Measurements from ENCODE around the gene CNPY1. TPM values are rescaled to one million over a fixed set of nuclear protein-coding genes. Genes with fewer than 3 reads are reported as not detected.

The CNPY1 gene
- total RNA-seq, 1 donor from 2014 or later = not detected

DNA sequence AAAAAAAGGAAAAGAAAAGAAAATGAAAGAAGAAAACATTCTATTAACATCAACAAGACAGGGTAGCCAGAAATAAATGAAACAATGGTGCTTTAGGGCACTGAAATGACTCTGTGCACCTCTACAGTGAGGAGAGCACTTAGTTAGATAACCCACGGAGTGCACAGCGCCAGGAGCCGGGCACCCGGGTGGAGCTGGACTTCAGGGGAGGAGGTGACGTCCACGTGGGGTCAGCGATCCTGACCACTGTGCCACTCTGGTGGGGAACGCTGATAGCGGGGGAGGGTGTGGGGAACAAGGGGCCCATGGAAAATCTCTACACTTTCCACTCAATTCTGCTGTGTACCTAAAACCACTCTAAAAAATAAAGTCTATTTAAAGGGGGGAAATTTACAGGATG lies 15.7 kb upstream of the CNPY1 start:
- TF ChIP-seq, protein P1, sequence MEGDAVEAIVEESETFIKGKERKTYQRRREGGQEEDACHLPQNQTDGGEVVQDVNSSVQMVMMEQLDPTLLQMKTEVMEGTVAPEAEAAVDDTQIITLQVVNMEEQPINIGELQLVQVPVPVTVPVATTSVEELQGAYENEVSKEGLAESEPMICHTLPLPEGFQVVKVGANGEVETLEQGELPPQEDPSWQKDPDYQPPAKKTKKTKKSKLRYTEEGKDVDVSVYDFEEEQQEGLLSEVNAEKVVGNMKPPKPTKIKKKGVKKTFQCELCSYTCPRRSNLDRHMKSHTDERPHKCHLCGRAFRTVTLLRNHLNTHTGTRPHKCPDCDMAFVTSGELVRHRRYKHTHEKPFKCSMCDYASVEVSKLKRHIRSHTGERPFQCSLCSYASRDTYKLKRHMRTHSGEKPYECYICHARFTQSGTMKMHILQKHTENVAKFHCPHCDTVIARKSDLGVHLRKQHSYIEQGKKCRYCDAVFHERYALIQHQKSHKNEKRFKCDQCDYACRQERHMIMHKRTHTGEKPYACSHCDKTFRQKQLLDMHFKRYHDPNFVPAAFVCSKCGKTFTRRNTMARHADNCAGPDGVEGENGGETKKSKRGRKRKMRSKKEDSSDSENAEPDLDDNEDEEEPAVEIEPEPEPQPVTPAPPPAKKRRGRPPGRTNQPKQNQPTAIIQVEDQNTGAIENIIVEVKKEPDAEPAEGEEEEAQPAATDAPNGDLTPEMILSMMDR (IDR thresholded peaks at IDR 0.05) = no peak
- DNase-seq (ENCODE audit: extremely low spot score, unreplicated experiment) = no peak
- peaks cover 11% of the 10 kb centered on the region for H3K27me3 Mint-ChIP-seq (ENCODE audit: unreplicated experiment)
- H3K4me3 Mint-ChIP-seq (ENCODE audit: unreplicated experiment) = no peak overlapping the region
- no peak overlapping the region for H3K27ac Mint-ChIP-seq (ENCODE audit: unreplicated experiment)
- H3K4me1 Mint-ChIP-seq (ENCODE audit: unreplicated experiment) = no peaks in the 10 kb centered on the region
- H3K36me3 Mint-ChIP-seq (ENCODE audit: unreplicated experiment) = no peaks in the 10 kb centered on the region
- no peaks in the 10 kb centered on the region for H3K9me3 Mint-ChIP-seq (ENCODE audit: unreplicated experiment)

DNA sequence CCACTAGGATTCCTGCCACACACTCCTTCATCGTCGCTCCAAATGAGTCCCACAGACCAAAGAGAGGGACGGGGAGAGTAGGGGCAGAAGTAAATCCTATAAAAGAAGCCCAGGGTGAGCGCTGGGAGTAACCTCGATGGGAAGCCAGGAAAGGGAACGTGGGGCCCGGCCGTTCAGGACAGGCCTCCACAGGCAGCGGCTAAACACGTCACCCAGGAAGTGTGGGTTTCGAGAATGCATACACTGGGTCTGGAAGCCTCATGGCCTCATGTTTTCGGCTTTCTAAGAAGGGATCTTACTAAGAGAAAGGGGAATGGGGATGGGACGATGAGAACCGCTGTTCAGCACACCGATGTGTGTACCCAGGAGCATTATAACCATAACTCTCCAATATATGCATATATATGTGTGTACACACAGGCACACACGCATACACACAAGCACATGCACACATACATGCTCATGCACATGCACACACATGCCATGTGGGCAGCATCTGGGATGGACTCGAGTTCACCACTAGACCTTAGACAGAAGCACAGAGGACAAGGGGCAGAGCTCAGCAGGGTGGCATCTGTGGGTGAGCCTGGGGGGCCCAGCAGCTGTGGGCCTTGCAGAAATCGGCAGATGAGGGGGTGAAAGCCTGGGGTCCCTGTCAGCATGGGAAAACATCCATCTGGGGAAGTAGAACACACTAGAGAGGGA lies 14.8 kb upstream of the CNPY1 start:
- no peak overlapping the region for H3K27ac Mint-ChIP-seq (ENCODE audit: unreplicated experiment)
- no peak overlapping the region for H3K4me3 Mint-ChIP-seq (ENCODE audit: unreplicated experiment)
- no peaks in the 10 kb centered on the region for H3K36me3 Mint-ChIP-seq (ENCODE audit: unreplicated experiment)

DNA sequence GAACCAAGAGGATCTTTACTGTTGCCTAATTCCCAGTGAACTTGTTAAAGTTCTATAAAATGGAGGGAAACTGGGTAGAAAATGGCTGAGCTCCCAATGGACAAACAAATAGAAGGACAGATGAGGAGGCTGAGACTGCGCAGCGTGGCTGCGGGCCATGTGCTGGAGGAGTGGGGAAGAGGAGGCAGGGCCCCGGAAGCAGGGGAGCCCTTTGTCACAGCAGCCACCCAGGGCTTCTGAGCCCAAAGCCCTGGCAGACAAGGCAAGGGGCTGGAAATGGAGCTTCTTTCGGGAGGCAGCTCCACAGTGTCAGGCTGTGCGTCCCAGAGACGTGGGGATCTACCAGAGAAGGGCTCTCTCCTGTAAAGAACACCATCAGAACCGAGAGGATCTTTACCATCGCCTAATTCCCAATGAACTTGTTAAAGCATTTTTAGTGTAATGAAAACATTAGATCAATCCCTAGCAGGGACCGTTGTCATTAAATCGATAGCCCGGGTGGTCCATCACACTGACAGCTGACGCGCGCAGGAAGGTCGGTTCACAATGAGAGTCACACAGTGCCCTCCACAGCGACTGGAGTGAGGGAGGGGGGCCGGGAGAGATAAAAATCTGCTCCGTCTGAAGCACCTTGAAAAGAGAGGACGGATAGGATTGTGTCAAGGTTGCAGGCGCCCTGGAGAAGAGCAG lies 14.0 kb upstream of the CNPY1 start:
- H3K36me3 Mint-ChIP-seq (ENCODE audit: unreplicated experiment) = no peaks in the 10 kb centered on the region
- peaks cover 11% of the 10 kb centered on the region for H3K27me3 Mint-ChIP-seq (ENCODE audit: unreplicated experiment)
- no peak for DNase-seq (ENCODE audit: extremely low spot score, unreplicated experiment)
- no peak overlapping the region for H3K4me3 Mint-ChIP-seq (ENCODE audit: unreplicated experiment)
- H3K27ac Mint-ChIP-seq (ENCODE audit: unreplicated experiment) = no peak overlapping the region
- H3K4me1 Mint-ChIP-seq (ENCODE audit: unreplicated experiment) = no peaks in the 10 kb centered on the region
- TF ChIP-seq, protein P1 (IDR thresholded peaks at IDR 0.05) = no peak
- H3K9me3 Mint-ChIP-seq (ENCODE audit: unreplicated experiment) = no peaks in the 10 kb centered on the region

More for the DNA sequence above, 14.8 kb upstream of the CNPY1 start:
- DNase-seq (ENCODE audit: extremely low spot score, unreplicated experiment) = no peak
- no peaks in the 10 kb centered on the region for H3K4me1 Mint-ChIP-seq (ENCODE audit: unreplicated experiment)
- H3K9me3 Mint-ChIP-seq (ENCODE audit: unreplicated experiment) = no peaks in the 10 kb centered on the region
- TF ChIP-seq, protein P1 (IDR thresholded peaks at IDR 0.05) = no peak
- peaks cover 11% of the 10 kb centered on the region for H3K27me3 Mint-ChIP-seq (ENCODE audit: unreplicated experiment)

DNA sequence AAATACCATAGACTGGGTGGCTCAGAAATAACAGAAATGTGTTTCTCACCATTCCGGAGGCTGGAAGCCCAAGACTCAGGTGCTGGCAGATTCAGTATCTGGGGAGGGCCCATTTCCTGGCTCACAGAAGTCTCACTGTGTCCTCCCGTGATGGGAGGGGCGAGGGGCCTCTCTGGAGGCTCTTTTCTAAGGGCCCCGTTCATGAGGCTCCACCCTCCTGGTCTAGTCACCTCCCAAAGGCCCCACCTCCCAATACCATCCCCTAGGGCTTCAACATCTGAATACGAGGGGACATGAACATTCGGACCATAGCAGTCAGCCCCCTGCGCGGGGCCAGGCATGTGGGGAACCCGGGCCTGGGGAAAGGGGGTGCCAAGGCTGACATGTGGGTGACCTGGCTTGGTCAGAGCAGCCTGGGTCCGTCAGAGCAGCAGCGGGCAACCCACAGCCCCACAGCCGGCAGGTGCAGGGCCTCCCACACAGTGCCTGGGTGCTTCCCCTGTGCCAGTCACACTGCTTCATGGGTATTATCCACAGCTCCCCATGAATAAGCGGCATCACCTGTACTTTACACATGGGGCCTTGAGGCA lies 13.3 kb upstream of the CNPY1 start:
- Mint-ChIP-seq H3K4me1 (ENCODE audit: unreplicated experiment) (no peaks in the 10 kb centered on the region), H3K36me3 (ENCODE audit: unreplicated experiment) (no peaks in the 10 kb centered on the region), H3K27ac (ENCODE audit: unreplicated experiment) (no peak overlapping the region), H3K27me3 (ENCODE audit: unreplicated experiment) (peaks cover 11% of the 10 kb centered on the region), H3K9me3 (ENCODE audit: unreplicated experiment) (no peaks in the 10 kb centered on the region), H3K4me3 (ENCODE audit: unreplicated experiment) (no peak overlapping the region)
- TF ChIP-seq, protein P1 (IDR thresholded peaks at IDR 0.05) = no peak
- DNase-seq (ENCODE audit: extremely low spot score, unreplicated experiment) = no peak

DNA sequence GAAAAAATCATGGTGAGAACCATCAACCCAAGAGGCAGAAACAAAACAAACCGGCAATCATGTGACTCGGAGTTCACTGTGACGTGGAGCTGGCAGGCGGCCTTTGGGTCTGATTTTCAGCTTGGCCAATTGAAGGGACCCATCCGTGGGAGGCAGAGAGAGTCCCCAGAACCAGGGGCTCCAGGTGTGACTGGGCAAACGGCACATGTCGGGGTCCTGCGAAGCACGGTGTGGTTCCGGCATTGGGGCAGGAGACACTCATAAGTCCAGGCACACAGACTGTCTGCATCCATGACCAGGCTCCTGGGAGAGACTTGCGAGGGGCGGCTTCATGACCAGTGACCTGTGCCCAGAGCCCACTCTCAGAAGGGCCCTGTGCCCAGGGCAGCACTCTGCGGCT lies 12.6 kb upstream of the CNPY1 start:
- H3K27me3 Mint-ChIP-seq (ENCODE audit: unreplicated experiment) = peaks cover 11% of the 10 kb centered on the region
- no peaks in the 10 kb centered on the region for H3K9me3 Mint-ChIP-seq (ENCODE audit: unreplicated experiment)
- H3K4me1 Mint-ChIP-seq (ENCODE audit: unreplicated experiment) = no peaks in the 10 kb centered on the region
- DNase-seq (ENCODE audit: extremely low spot score, unreplicated experiment) = no peak
- TF ChIP-seq, protein P1 (IDR thresholded peaks at IDR 0.05) = no peak
- no peak overlapping the region for H3K4me3 Mint-ChIP-seq (ENCODE audit: unreplicated experiment)
- H3K36me3 Mint-ChIP-seq (ENCODE audit: unreplicated experiment) = no peaks in the 10 kb centered on the region
- no peak overlapping the region for H3K27ac Mint-ChIP-seq (ENCODE audit: unreplicated experiment)

All from osteocyte (in vitro differentiated cells).